Left lung (tissue), 10 donors: ENCODE results near the gene INPP4B. TPM values are rescaled to one million over a fixed set of nuclear protein-coding genes. Genes with fewer than 3 reads are reported as not detected.
"Not testable (repeated sequence)": the region's sequence is repeated elsewhere in the genome, so short reads cannot be mapped to it uniquely, and the experiment has no call there.

Source experiments
- ATAC-seq: fragments of 200-7000 bp; cut with Tn5 transposase; one replicate; pipeline ENCODE4 v1.9.1; 2020; ENCODE audit warnings: moderate library complexity
- DNase-seq, 4 donors: peaks; one replicate each; pipeline ENCODE4 v3.0.0-alpha.2; 2013 to 2020
- H3K27ac ChIP-seq, 2 donors: fragments of 200-600 bp; sonication (generic) in 1 of 2; one replicate each; pipeline versions ENCODE4 v1.5.0 to v1.8.0; 2020 to 2021
- H3K27me3 ChIP-seq, 2 donors: fragments of 200-600 bp; sonication (generic) in 1 of 2; one replicate each; pipeline versions ENCODE4 v1.5.0 to v1.8.0; 2020 to 2021
- H3K36me3 ChIP-seq, 2 donors: fragments of 200-600 bp; sonication (generic) in 1 of 2; one replicate each; pipeline versions ENCODE4 v1.5.0 to v1.8.0; 2020 to 2021
- H3K4me1 ChIP-seq, 2 donors: fragments of 200-600 bp; one replicate each; pipeline ENCODE4 v1.8.0; 2021
- H3K4me3 ChIP-seq, 2 donors: fragments of 200-600 bp; sonication (generic) in 1 of 2; one replicate each; pipeline versions ENCODE4 v1.5.0 to v1.8.0; 2020 to 2021; ENCODE audit warnings: mild to moderate bottlenecking in 1 of 2
- H3K9me3 ChIP-seq, 2 donors: fragments of 200-600 bp; sonication (generic) in 1 of 2; one replicate each; pipeline versions ENCODE4 v1.5.0 to v1.8.0; 2020 to 2021
- CTCF ChIP-seq, 2 donors: fragments of 200-600 bp; sonication (generic) in 1 of 2; IDR thresholded peaks; one replicate each; pipeline versions ENCODE4 v1.5.0 to v1.8.0; 2021; ENCODE audit warnings: antibody characterized with exemption in 2 of 2
- intact Hi-C, 2 donors: fragments of 100-400 bp; cut with DNase I; formaldehyde crosslinking; loops; one replicate each; pipeline versions ENCODE4 v1.11.2 to v1.14.2; 2022
- polyA plus RNA-seq, 6 donors: library from polyadenylated mRNA; unstranded; fragments of 120-200 nt; gene quantifications; one replicate each; pipeline ENCODE4 v1.2.1, GENCODE V29; 2013; ENCODE audit not compliant: insufficient read length in 6 of 6
- total RNA-seq, 2 donors: library from RNA; stranded (reverse); fragmentation: NEBNext Ultra II Directional; extraction: Animal tissue kit (Norgen Biotek cat#: 25700); gene quantifications; one replicate each; pipeline ENCODE4 v1.2.1, GENCODE V29; 2021
- donor health status: DM: no; HTN: yes; CAD: no.
- donor health status: DM: no; HTN: no; CAD: no.

Gene INPP4B
- total and polyA plus RNA-seq, 8 donors = 7.3 to 15.1 (median 11.6) TPM

- Histone ChIP-seq H3K27me3 (no peaks in the 10 kb centered on the region), H3K27ac (no peak overlapping the region), H3K4me1 (no peaks in the 10 kb centered on the region), H3K36me3 (no peaks in the 10 kb centered on the region), H3K4me3 (no peak overlapping the region), H3K9me3 (peaks cover 0 to 52% of the 10 kb centered on the region in 2 donors)
- no peak for TF ChIP-seq CTCF (IDR thresholded peaks at IDR 0.05)
- intact Hi-C loops = no loop called here
- ATAC-seq (no peak), DNase-seq (no peak)
Observed at GRCh38 chr4:142663828-142664227, 182.3 kb downstream of the INPP4B start.

- intact Hi-C loops = no loop called here
- H3K27me3 ChIP-seq = no peaks in the 10 kb centered on the region
- no peak overlapping the region for H3K4me3 ChIP-seq
- H3K27ac ChIP-seq = no peak overlapping the region
- DNase-seq = no peak
- no peaks in the 10 kb centered on the region for H3K4me1 ChIP-seq
- no peaks in the 10 kb centered on the region for H3K36me3 ChIP-seq
- no peak for ATAC-seq
- no peak for TF ChIP-seq CTCF (IDR thresholded peaks at IDR 0.05)
- H3K9me3 ChIP-seq = peaks cover 6 to 62% of the 10 kb centered on the region in 2 donors
Observed at GRCh38 chr4:142660728-142661127, 185.4 kb downstream of the INPP4B start.

- Histone ChIP-seq H3K4me1 (no peaks in the 10 kb centered on the region), H3K27me3 (no peaks in the 10 kb centered on the region), H3K36me3 (no peaks in the 10 kb centered on the region), H3K27ac (no peak overlapping the region), H3K4me3 (no peak overlapping the region), H3K9me3 (peaks cover 12 to 98% of the 10 kb centered on the region in 2 donors)
- DNase-seq (peak in 1 of 4 donors; percentile 4), ATAC-seq (no peak)
- intact Hi-C loops = no loop called here
- no peak for TF ChIP-seq CTCF (IDR thresholded peaks at IDR 0.05)
Observed at GRCh38 chr4:142656178-142656577, 189.9 kb downstream of the INPP4B start.

- no peak for TF ChIP-seq CTCF (IDR thresholded peaks at IDR 0.05)
- intact Hi-C loops = no loop called here
- Histone ChIP-seq H3K27me3 (no peaks in the 10 kb centered on the region), H3K9me3 (peaks cover 0 to 42% of the 10 kb centered on the region in 2 donors), H3K4me1 (no peaks in the 10 kb centered on the region), H3K27ac (no peak overlapping the region), H3K36me3 (no peaks in the 10 kb centered on the region), H3K4me3 (no peak overlapping the region)
- ATAC-seq (no peak), DNase-seq (no peak)
Observed at GRCh38 chr4:142648378-142648777, 197.7 kb downstream of the INPP4B start.

- no peaks in the 10 kb centered on the region for H3K27me3 ChIP-seq
- H3K27ac ChIP-seq = no peak overlapping the region
- peaks cover 0 to 17% of the 10 kb centered on the region in 2 donors for H3K9me3 ChIP-seq
- DNase-seq (no peak), ATAC-seq (no peak)
- TF ChIP-seq CTCF (IDR thresholded peaks at IDR 0.05) = no peak
- no peaks in the 10 kb centered on the region for H3K4me1 ChIP-seq
- H3K36me3 ChIP-seq = no peaks in the 10 kb centered on the region
- no peak overlapping the region for H3K4me3 ChIP-seq
- intact Hi-C loops = no loop called here
Observed at GRCh38 chr4:142645475-142646108, 200.5 kb downstream of the INPP4B start.

- H3K27ac ChIP-seq, H3K4me3 ChIP-seq, H3K36me3 ChIP-seq, intact Hi-C loops, ATAC-seq, H3K27me3 ChIP-seq, H3K4me1 ChIP-seq, H3K9me3 ChIP-seq, DNase-seq: not testable (repeated sequence)
Observed at GRCh38 chr4:142644628-142645027, 201.5 kb downstream of the INPP4B start.
